Stimulated activated CD4-positive, alpha-beta T cell treated with anti-CD3 and anti-CD28 coated beads, Interleukin-12 subunit alpha, Interleukin-12 subunit beta, amount 100 ng/mL, for 24 hours (primary cell): ENCODE data around the gene HOXD10.

ENCODE experiments used
- DNase-seq, 2 experiments: peaks; one replicate each; pipeline ENCODE4 v3.0.0-alpha.2; 2020; ENCODE audit warnings: low read depth in 2 of 2

The HOXD10 gene

GRCh38 chr2:176134035-176134434 is 17.5 kb downstream of the HOXD10 start:
- DNase-seq = no peak

- DNase-seq = no peak
Observed at GRCh38 chr2:176135035-176135440, 18.5 kb downstream of the HOXD10 start.

- DNase-seq = no peak
Observed at GRCh38 chr2:176136374-176137251, 20.0 kb downstream of the HOXD10 start.

GRCh38 chr2:176137252-176137580 is 20.6 kb downstream of the HOXD10 start:
- DNase-seq = no peak

- DNase-seq = no peak
Observed at GRCh38 chr2:176137906-176138305, 21.3 kb downstream of the HOXD10 start.

GRCh38 chr2:176138526-176138922 is 21.9 kb downstream of the HOXD10 start:
- no peak for DNase-seq

GRCh38 chr2:176138923-176139660 is 22.5 kb downstream of the HOXD10 start:
- no peak for DNase-seq

- no peak for DNase-seq
Observed at GRCh38 chr2:176139661-176140512, 23.3 kb downstream of the HOXD10 start.

GRCh38 chr2:176140513-176141317 is 24.1 kb downstream of the HOXD10 start:
- peak; percentile 43 to 53 for DNase-seq

GRCh38 chr2:176142281-176142680 is 25.7 kb downstream of the HOXD10 start:
- no peak for DNase-seq

GRCh38 chr2:176145085-176145969 is 28.7 kb downstream of the HOXD10 start:
- no peak for DNase-seq

- DNase-seq = no peak
Observed at GRCh38 chr2:176146101-176146500, 29.5 kb downstream of the HOXD10 start.

- DNase-seq = no peak
Observed at GRCh38 chr2:176146645-176147044, 30.1 kb downstream of the HOXD10 start.

GRCh38 chr2:176147210-176147799 is 30.7 kb downstream of the HOXD10 start:
- no peak for DNase-seq

GRCh38 chr2:176147800-176148496 is 31.4 kb downstream of the HOXD10 start:
- DNase-seq = no peak

GRCh38 chr2:176148751-176149421 is 32.3 kb downstream of the HOXD10 start:
- no peak for DNase-seq

GRCh38 chr2:176149481-176149938 is 32.9 kb downstream of the HOXD10 start:
- no peak for DNase-seq

GRCh38 chr2:176149939-176150583 is 33.5 kb downstream of the HOXD10 start:
- no peak for DNase-seq
